Right ventricle myocardium superior (tissue), 1 donor: Measurements from ENCODE around the gene MCF2L. TPM values are rescaled to one million over a fixed set of nuclear protein-coding genes. Genes with fewer than 3 reads are reported as not detected.
"Not testable (repeated sequence)": the region's sequence is repeated elsewhere in the genome, so short reads cannot be mapped to it uniquely, and the experiment has no call there.

Experiments
- ATAC-seq: fragments of 200-7000 bp; cut with Tn5 transposase; one replicate; pipeline ENCODE4 v1.9.1; 2020; ENCODE audit warnings: mild to moderate bottlenecking; ENCODE audit not compliant: poor library complexity
- DNase-seq: peaks from one replicate; pipeline ENCODE4 v3.0.0-alpha.2; 2020
- intact Hi-C: fragments of 100-400 bp; cut with DNase I; formaldehyde crosslinking; loops from one replicate; pipeline ENCODE4 v1.11.2; 2022
- total RNA-seq: library from RNA; stranded (reverse); fragmentation: NEBNext Ultra II Directional; extraction: Animal tissue kit (Norgen Biotek cat#: 25700); gene quantifications from one replicate; pipeline ENCODE4 v1.2.1, GENCODE V29; 2021
- donor health status: DM: no; HTN: yes; CAD: no; lungs with severe emphysema.

The MCF2L gene
- total RNA-seq, 1 donor from 2014 or later = 38.1 TPM

DNA sequence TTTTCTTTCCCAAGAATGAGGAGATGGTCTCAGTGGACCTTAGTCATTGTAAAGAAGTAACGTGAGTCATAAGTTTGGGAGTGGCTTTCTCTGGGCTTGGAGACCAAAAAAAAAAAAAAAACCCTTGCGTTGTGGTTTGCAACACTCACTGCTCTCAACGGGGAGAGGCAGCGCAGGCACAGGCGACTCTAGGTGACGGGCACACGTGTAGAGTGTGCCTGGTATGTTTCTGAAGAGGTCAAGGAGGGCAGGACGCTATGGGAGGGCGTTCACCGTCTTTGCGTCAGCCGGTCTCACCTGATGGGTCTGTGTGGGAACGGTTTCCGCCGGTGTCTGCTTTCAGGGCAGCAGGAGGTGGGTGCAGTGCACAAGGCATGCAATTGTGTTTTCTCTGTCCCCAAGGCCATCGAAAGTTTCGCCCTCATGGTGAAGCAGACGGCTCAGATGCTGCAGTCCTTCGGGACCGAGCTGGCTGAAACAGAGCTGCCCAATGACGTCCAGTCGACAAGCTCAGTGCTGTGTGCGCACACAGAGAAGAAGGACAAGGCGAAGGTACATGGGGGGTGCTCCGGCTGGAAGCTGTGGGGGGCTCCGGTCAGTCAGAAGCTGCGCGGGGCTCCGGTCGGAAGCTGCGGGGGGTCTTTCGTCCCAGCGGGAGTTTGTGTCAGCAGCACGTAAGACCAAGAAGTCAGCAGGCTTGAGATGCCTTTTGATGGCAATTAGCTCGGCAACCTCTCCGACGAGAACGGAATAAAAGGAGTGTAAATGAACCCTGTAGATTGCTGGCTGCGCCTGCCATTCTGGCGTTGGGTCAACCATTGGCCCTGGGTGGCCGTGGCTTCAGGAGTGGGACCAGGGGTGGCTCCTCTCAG, 95.8 kb downstream of the MCF2L start:
- intact Hi-C loops = no loop called here
- ATAC-seq (peak; percentile 63), DNase-seq (peak; percentile 37)

DNA sequence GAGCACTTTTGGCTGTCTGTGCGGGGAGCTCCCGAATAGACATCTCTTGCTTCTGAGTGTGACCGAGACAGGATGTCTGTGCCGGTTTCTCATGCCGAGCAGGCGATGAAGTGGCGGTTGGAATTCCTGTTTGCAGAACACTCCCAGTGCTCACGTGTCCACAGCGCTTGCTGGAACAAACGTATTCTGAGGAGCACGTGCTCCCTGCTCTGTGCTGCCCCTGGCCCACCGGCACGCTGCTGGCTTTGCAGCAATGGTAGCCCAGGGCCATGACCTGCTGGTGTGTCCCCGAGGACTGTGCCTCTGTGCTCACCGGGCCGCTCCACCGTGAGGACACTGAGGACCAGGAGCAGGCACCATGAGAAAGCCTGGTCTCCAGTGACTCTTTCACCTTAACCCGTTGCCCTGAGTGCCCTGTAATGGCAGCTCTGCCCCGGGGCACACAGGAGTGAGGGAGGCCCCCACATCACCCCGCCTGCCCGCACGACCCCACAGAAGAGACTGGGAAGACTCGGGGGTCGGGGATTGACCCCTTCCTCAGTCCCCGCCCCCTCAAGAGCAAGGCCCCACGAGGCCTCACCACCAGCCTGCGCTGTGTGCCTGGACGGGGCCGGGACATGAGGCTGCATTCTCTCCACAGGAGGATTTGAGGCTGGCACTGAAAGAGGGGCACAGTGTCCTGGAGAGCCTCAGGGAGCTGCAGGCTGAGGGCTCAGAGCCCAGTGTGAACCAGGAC, 96.6 kb downstream of the MCF2L start:
- intact Hi-C loops = no loop called here
- ATAC-seq = peak; percentile 23
- DNase-seq = peak; percentile 34

DNA sequence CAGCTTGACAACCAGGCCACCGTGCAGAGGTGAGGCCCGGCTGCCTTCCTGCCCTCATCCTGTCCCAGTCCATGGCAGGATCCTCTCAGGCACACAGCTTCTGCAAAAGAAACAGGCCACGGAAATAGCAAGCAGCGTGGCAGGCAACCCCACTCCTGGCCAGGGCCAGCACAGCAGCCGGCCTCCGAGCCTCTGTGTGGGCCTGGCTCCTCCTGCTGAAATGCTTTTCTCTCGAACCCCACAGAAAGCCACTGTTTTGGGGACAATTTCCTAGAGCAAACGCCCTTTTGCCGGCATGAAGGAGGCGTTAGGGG, 97.1 kb downstream of the MCF2L start:
- intact Hi-C loops = no loop called here
- ATAC-seq = no peak
- peak; percentile 24 for DNase-seq

DNA sequence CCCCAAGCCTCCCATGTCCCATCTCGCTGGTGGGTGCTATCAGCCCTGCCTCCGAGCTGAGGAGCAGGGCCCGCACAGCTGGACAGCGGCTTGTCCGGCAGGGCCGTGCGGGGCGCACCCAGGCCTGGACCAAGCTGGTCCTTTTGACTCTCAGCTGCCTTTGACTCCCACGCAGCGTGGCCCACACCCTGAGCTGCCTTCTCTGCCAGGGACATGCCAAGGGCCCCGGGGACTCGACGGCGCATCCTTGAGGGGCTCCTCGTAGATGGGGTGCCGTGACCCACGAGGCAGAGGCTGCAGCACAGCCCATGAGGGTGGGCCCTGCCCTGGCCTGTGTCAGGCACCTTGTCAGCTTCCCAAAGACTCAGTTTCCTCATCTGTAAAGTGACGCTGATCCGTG, 97.7 kb downstream of the MCF2L start:
- intact Hi-C loops = no loop called here
- ATAC-seq (no peak), DNase-seq (peak; percentile 33)

DNA sequence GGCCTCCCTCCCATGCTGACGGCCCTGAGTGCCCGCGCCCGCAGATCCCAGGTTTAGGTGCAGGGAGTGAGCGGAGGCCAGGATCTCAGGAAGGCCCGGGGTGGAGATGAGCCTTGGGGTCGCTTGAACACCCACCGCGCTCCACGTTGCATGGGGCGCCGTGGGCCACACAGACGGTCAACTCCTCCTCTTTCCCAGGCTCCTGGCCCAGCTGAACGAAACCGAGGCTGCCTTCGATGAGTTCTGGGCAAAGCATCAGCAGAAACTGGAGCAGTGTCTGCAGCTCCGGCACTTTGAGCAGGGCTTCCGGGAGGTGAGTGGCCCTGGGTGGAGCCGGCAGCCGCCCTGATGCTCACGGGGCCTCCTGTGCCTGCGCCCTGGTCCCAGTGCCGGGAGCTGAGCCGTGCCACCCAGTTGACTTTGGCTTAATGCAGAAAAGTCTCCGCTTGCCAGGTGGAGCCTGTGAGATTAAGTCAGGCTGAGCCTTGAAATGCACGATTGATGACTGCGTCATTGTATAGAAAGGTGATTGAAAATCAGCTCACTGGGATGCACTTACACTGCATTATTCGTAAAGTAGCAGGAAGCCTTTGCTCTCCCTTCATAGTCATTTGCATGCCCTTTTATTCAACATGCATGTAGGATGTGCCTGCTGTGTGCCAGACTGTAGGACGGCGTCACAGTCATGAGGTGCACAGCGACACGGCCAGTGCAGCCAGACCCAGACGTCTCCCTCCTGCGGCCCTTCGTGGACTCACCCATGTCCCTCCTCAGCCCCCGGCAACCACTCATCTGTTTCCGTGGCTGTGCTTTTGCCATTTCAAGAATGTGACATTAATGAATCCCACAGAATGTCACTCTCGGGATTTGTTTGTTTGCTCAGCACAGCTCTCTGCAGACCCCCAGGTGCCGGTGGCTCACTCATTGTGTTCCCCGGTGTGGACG, 101.1 kb downstream of the MCF2L start:
- intact Hi-C loops = no loop called here
- DNase-seq = peak; percentile 28
- ATAC-seq = no peak

DNA sequence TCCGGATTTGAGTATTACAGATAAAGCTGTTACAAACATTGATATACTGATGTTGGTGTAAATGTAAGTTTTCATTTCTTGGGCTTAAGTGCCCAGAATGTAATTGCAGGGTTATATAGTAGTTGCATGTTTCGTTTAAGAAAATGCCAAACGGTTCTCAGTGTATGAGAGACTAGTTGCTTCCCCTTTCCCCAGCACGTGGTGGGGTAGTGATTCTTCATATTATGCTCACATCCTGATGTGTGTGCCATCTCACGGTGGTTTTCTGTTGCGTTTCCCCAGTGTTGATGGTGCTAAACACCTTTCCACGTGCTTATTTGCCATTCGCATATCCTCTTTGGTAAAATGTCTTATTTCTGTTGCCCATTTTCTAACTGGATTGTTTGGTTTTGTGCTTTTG, 101.8 kb downstream of the MCF2L start:
- ATAC-seq = no peak
- DNase-seq = no peak
- intact Hi-C loops = no loop called here

DNA sequence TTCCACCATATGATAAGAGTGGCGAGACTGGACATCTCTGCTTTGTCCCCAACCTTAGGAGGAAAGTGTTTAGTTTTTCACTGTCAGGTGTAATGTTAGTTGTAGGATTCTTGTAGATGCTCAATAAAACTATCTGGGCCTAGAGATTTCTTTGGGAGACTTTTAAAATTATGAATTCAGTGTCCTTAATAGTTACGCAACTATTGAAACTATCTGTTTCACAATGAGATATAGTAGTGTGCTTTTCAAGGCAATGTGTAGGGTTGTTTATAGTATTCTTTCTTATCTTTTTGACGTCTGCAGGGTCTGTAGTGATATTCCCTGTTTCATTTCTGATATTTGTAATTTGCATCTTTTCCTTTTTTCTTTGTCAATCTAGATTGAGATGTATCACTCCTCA, 103.4 kb downstream of the MCF2L start:
- no peak for DNase-seq
- intact Hi-C loops = no loop called here
- ATAC-seq = no peak

DNA sequence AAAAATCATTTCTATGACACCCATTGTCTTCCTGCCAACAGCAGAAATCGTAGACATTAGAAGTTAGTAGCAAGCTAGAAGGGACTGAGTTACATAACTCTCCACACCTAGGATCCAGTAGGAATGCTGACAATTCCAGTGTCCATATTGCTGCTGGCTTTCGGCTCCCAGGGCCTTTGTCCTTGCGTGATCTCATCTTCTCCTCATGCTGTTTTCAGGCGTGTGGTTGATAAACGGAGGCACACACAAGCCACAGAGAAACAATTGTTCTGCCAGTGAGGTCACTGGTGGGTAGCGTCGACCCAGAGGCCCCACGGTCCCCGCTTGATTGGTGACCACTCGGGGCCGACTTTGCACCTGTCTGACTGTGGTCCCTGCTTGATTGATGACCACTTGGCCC, 104.9 kb downstream of the MCF2L start:
- intact Hi-C loops = no loop called here
- DNase-seq (peak; percentile 19), ATAC-seq (no peak)

DNA sequence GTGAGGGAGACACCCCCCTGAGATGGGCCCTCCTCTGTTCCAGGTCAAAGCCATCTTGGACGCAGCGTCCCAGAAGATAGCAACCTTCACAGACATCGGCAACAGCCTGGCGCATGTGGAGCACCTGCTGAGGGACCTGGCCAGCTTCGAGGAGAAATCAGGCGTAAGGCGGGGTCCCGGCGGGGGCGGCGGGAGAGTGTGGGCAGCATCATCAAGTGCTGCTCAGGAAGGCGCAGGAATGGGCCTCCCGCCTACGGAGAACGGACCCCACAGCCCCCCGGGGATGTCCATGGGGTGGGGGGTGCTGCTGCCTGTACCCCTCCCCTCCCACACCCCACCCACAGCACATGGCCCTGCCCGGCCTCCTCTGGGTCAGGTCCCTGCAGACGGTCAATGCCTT, 105.4 kb downstream of the MCF2L start:
- DNase-seq (peak; percentile 20), ATAC-seq (no peak)
- intact Hi-C loops = no loop called here

DNA sequence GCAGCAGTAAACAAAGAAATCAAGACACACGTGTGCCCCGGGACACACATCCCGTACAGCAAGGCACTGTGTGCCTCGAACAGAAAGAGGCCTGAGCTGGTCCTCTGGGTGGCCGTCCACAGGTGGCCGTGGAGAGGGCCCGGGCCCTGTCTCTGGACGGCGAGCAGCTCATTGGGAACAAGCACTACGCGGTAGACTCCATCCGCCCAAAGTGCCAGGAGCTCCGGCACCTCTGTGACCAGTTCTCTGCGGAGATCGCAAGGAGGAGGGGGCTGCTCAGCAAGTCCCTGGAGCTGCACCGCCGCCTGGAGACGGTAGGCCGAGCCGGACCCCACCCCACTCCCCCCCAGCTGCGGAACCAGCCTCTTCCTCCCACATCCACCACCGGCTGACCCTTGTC, 105.9 kb downstream of the MCF2L start:
- DNase-seq (peak; percentile 17), ATAC-seq (no peak)
- intact Hi-C loops = no loop called here

DNA sequence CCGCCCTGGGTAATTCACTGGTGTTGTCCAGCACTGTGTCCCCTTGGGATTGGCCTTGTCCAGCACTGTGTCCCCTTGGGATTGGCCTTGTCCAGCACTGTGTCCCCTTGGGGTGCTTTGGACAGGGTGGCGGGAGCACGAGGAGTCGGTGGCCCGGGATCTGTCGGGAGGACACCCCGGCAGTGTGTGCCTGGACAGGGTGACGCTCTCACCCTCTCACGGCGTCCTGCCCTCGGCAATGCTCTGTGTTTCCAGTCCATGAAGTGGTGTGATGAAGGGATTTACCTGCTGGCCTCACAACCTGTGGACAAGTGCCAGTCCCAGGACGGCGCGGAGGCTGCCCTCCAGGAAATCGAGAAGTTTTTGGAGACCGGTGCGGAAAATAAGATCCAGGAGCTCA, 106.7 kb downstream of the MCF2L start:
- no peak for ATAC-seq
- intact Hi-C loops = no loop called here
- peak; percentile 8 for DNase-seq

DNA sequence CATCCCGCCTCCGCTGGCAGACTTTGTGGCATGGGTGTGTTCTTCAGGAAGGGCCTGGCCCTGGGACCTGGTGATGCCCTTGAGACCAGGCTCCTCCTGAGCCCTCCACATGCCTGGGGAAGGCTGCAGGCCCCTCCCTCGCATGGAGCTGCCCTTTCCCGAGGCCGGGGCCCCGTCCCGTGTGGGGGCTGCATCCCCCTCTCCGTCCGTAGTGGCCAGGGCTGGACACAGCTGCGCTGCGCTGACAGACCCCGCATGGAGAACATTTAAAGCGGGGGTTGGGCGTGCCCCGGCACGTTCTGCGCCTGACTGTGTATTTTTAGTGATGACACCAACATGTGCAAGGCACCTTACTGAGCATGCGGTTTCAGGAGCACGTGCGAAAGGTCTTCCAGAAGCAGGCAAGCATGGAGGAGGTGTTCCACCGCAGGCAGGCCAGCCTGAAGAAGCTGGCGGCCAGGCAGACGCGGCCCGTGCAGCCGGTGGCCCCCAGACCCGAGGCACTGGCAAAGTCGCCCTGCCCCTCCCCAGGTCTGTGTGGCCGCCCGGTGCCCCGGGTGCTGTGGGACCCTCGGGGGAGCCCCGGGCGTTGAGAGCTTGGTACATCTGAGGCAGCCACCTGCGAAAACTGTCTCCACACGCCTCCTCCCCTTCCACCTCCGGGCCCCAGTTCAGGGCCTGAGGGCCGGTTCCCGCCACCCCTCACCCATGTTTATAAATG, 107.8 kb downstream of the MCF2L start:
- intact Hi-C loops = no loop called here
- ATAC-seq (no peak), DNase-seq (peak; percentile 29)

DNA sequence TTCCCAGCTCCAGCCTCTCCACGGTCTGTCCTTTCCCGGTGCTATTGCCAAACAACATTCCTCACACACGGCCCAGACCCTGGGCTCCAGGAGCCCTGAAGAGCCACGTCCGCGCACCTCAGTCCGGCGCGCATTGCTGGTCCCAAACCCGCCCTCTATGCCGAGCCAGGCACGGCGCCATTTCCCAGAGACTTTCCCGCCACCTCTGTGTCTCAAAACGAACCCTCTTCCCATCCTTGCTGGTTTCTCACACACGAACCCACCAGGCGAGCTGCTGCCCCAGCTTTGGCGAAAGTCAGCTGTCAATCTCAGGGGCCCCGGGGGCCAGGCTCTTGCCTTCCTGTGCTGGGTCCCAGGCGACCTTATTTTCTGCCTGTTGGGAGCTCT, 108.5 kb downstream of the MCF2L start:
- DNase-seq (peak; percentile 40), ATAC-seq (no peak)
- intact Hi-C loops = no loop called here

DNA sequence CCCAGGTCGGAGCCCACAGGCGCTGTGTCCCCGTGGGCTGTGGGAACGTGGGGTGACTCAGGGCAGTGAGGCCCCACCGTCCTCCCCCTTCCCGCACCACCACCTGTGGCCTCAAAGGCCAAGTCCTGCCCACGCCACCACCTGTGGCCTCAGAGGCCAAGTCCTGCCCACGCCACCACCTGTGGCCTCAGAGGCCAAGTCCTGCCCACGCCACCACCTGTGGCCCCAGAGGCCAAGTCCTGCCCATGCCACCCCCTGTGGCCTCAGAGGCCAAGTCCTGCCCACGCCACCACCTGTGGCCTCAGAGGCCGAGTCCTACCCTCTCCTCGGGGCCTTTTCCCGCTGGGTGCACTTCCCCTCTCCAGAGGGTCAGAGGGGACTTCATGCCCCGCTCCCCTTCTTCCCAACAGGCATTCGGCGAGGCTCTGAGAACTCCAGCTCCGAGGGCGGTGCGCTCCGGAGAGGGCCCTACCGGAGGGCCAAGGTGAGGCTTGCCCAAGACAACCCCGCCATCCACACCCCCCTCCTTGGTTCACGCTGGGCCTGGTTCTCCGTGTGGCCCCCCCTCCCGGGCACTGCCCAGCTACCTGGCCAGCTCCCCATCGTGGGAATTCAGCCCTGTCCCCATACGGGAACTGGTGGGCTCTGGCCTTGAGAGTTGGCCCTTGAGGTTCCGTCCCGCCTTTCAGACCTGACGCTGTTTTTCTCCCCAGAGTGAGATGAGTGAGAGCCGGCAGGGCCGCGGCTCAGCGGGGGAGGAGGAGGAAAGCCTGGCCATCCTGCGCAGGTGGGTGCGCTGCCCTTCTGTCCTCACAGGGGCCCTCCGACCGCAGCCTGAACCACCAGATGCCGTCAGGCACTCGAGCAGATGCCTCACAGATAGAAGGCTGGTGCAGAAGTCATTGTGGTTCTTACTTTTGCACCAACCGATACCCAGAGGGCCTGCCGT, 109.2 kb downstream of the MCF2L start:
- intact Hi-C loops = no loop called here
- ATAC-seq = no peak
- peak; percentile 31 for DNase-seq

DNA sequence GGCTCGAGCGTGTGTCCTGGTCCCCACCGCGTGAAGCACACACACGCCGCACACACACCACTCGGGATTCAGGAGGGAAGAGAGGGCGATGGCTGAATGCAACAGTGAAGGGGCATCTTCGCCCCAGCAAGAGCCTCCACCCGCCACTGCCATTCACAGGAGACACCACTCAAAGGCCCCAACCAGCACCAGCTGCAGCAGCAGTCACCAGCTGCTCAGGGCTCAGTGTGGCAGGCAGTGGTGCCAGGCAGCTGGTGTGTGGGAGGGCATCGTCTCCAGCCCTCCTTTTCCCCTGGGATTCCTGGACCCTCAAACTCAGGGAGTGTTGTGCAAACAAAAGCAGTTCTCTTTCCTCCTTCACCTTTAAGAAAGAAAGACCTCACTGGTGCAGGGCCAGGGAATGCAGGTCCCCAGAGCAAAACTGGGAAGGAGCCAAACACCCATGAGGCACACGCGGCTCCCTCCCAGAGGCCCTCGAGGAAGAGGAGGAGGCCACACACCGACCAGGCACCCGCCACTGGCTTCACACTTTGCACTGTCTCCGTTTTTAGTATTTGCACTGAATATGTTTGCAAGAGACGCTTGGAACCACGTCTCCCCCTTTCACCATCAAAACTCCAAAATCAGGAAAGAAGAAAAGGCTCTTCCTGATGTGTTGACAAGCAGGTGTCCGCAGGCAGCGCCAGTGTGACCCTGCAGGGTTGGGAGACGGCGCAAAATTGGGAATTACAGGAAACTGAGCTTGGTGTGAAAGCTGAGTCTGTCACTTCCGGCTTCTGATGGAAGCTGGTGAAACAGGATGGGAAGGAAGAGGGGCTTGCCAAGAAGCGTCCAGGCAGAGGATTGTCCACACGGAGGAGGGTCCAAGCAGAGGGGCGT, 110.1 kb downstream of the MCF2L start:
- intact Hi-C loops = no loop called here
- ATAC-seq (no peak), DNase-seq (peak; percentile 20)

DNA sequence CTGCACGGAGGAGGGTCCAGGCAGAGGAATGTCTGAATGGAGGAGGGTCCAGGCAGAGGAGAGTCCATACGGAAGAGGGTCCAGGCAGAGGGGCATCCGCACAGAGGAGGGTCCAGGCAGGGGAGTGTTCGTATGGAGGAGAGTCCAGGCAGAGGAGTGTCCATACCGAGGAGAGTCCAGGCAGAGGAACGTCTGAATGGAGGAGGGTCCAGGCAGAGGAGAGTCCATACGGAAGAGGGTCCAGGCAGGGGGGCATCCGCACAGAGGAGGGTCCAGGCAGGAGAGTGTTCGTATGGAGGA, 110.7 kb downstream of the MCF2L start:
- DNase-seq, ATAC-seq, intact Hi-C loops: not testable (repeated sequence)

DNA sequence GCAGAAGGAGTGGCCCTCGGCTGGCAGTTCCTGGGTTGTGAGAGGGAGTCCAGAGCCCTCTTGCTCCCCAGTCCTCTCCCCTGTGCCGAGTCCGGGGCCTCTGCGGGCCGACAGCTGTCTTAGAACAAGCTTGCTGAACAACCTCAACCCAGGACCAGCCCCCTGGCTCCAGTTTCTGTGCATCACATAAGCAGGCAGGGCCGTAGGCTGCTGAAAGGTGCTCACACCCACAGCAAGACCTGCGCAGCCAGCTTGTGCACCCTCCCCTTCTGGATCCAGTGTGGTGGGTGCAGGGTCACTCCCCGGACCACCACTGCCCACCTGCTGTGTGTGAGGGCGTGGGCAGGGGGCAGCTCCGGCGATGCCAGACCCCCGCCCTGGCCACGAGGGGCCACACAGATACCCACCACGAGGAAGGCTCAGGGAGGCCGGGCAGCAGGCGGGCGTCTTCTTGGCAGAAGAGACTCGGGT, 111.4 kb downstream of the MCF2L start:
- intact Hi-C loops = no loop called here
- DNase-seq (peak; percentile 29), ATAC-seq (no peak)
